ENCODE data around the gene HSD11B2. TPM values are rescaled to one million over a fixed set of nuclear protein-coding genes. Genes with fewer than 3 reads are reported as not detected.

The HSD11B2 gene
- total and polyA plus RNA-seq, 10 donors: 0.85 to 18.3 (median 4.2) TPM

DNA sequence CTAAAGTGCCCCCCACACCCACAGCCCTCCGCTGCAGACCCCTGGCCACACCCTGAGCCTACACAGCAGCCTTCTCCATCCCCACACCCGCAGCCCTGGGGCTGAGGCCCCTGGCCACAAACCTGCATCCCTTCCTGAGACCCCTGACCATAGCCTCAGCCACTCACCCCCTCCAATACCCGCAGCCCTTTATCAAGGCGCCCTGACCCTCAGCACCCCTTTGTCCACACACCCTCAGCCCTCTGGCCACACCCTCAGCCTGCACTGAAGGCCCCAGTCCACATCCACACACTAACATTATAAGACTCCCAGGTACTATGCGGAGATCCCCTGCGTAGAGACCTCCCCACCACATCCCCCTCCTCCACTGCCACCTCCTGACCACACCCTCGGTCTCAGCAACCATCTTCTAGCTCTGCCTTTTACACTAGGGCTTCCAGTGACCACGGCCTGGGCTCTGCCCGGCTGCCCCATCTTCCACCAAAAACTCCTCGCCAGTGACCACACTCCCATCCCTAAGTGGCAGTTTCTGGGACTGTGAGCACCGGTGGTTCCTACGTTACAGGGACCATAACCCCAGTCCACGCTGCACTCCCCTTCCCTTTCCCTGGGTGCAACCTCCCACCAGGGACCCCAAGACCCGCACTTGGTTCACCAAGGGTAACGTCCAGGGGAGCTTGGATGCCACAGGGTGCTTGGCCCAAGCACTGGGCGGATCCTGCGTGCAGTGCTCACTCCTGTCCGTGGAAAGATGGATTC lies 38.4 kb upstream of the HSD11B2 start:
- H3K9me3 ChIP-seq: no peaks in the 10 kb centered on the region
- DNase-seq: peak; percentile 51
- WGBS, 5 donors: 85 to 87% (median 87%) methylated on average over 18 of the region's 18 CpGs
- peak overlapping the region in 2 of 8 donors; percentile 36 to 69 for H3K27ac ChIP-seq
- intact Hi-C loops (cut with DNase I; ENCODE audit: low total_unique reads): no loop called here
- H3K27me3 ChIP-seq (replicated peaks in 1 of 7): peaks cover 0 to 46% (median 19%) of the 10 kb centered on the region in 7 donors
- H3K4me3 ChIP-seq: peak overlapping the region in 7 of 8 donors; percentile 25 to 62 (median 32)
- no peak for TF ChIP-seq POLR2A (IDR thresholded peaks at IDR 0.05)
- TF ChIP-seq, protein P1, sequence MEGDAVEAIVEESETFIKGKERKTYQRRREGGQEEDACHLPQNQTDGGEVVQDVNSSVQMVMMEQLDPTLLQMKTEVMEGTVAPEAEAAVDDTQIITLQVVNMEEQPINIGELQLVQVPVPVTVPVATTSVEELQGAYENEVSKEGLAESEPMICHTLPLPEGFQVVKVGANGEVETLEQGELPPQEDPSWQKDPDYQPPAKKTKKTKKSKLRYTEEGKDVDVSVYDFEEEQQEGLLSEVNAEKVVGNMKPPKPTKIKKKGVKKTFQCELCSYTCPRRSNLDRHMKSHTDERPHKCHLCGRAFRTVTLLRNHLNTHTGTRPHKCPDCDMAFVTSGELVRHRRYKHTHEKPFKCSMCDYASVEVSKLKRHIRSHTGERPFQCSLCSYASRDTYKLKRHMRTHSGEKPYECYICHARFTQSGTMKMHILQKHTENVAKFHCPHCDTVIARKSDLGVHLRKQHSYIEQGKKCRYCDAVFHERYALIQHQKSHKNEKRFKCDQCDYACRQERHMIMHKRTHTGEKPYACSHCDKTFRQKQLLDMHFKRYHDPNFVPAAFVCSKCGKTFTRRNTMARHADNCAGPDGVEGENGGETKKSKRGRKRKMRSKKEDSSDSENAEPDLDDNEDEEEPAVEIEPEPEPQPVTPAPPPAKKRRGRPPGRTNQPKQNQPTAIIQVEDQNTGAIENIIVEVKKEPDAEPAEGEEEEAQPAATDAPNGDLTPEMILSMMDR (IDR thresholded peaks at IDR 0.05 in 8 of 11, conservative IDR thresholded peaks at IDR 0.05 in 3 of 11): no peak
- no peaks in the 10 kb centered on the region for H3K36me3 ChIP-seq
- peaks cover 31 to 84% (median 56%) of the 10 kb centered on the region in 6 donors for H3K4me1 ChIP-seq

DNA sequence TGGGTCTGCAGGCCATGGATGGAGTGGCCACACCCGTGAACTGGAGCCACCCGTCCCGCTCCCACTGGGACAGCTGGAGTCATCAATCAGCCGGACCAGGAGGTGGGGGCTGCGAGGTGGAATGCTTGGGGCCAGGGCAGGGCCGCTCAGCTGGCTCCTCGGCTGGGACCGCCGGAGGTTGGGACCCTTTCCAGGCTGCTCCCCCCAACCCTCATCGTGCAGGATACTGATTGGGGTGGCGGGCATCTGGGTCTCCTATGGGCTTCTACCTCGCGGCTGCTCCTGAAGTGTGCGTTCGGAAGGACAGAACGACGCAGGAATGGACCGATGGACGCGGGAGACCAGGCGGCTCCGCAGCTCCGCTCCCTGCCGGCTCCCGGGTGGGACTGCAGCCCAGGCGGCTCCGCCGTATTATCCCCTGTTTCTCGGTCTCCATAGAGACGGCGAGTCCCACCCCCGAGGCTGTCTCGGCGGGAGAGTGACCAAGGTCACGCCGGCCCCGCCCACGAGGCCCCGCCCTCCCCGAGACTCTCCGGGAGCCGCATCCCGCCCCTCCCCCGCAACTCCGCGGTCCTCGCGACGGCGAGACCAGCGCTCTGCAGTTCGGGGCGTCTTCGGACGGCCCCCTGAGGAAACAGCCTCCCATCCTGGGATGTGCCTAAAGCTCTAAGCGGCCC lies 37.7 kb upstream of the HSD11B2 start, which contains the start of gene TPPP3:
Gene TPPP3 (minus strand): TSS at position 388 of the 677 bp plus-strand sequence. CDS start 2,387 bp downstream, outside the sequence.
- 5 to 39% (median 10%) methylated on average over 4 to 56 of the region's 56 CpGs for WGBS, 5 donors
- intact Hi-C loops (cut with DNase I; ENCODE audit: low total_unique reads): no loop called here
- Histone ChIP-seq H3K4me1 (peaks cover 31 to 88% (median 56%) of the 10 kb centered on the region in 6 donors), H3K36me3 (no peaks in the 10 kb centered on the region), H3K4me3 (peak within 1 kb of the TSS in 7 of 8 donors; percentile 25 to 62 (median 32)), H3K9me3 (no peaks in the 10 kb centered on the region), H3K27ac (peak within 1 kb of the TSS in 7 of 8 donors; percentile 27 to 69 (median 36)), H3K27me3 (replicated peaks in 1 of 7) (peaks cover 0 to 46% (median 19%) of the 10 kb centered on the region in 7 donors)
- TF ChIP-seq POLR2A (IDR thresholded peaks at IDR 0.05) (no peak), POLR2AphosphoS5 (IDR thresholded peaks at IDR 0.05) (peak; percentile 16 to 74 (median 73))
- TF ChIP-seq, protein P1 (IDR thresholded peaks at IDR 0.05 in 8 of 11, conservative IDR thresholded peaks at IDR 0.05 in 3 of 11): peak; percentile 20 to 81 (median 68)
- DNase-seq: peak; percentile 88

DNA sequence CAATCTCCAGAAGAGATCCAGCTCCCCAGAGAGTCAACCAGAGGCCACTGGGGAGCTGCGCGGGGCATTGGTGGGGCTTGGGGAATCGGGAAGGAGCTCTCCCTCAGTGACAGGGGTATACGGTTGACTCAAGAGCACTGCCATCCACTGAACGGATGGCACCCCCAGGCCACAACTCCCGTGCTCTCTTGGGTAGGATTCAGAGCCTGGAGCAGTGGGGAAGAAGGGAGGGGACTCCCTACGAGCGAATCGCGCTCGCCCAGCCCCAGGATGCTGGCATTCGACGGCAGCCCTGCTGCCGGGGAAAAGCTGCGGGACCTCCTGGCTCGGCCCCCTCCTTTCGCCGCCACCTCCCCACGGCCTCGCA lies 37.1 kb upstream of the HSD11B2 start:
- peaks cover 31 to 92% (median 58%) of the 10 kb centered on the region in 6 donors for H3K4me1 ChIP-seq
- no peaks in the 10 kb centered on the region for H3K36me3 ChIP-seq
- intact Hi-C loops (cut with DNase I; ENCODE audit: low total_unique reads): no loop called here
- DNase-seq: peak; percentile 69
- H3K27ac ChIP-seq: peak overlapping the region in 7 of 8 donors; percentile 7 to 69 (median 36)
- no peaks in the 10 kb centered on the region for H3K9me3 ChIP-seq
- 9 to 20% (median 9%) methylated on average over 13 to 20 of the region's 20 CpGs for WGBS, 5 donors
- peak overlapping the region in 7 of 8 donors; percentile 24 to 62 (median 32) for H3K4me3 ChIP-seq
- H3K27me3 ChIP-seq (replicated peaks in 1 of 7): peaks cover 0 to 46% (median 19%) of the 10 kb centered on the region in 7 donors
- TF ChIP-seq, protein P1 (IDR thresholded peaks at IDR 0.05 in 8 of 11, conservative IDR thresholded peaks at IDR 0.05 in 3 of 11): no peak
- TF ChIP-seq POLR2AphosphoS5 (IDR thresholded peaks at IDR 0.05): no peak
- TF ChIP-seq POLR2A (IDR thresholded peaks at IDR 0.05): no peak

Measured in spleen (tissue), 11 donors.